ENCODE data around the gene ZNF264. TPM values are rescaled to one million over a fixed set of nuclear protein-coding genes. Genes with fewer than 3 reads are reported as not detected.

The ZNF264 gene
- total and polyA plus RNA-seq, 2 experiments from 2014 or later = 3.8 to 50.5 TPM

DNA sequence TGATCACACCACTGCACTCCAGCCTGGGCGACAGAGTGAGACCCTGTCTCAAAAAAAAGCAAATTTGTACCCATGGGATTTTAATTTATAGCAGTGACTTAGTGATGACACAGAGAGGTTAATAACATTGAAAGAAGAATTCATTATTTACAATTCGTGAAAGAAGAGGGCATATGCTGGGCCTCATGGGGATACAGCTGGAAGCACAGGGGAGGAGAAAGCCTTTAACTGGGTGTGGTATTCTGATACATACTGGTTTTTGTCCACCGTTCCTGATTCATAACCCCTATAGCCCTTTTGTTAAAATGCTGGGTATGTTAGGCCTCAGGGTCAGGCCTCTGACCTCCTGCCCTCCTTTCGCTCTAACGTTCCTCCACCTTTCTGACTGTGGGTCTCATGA, 10.9 kb downstream of the ZNF264 start:
- Histone ChIP-seq H3K9me3 (ENCODE audit: low read depth) (no peaks in the 10 kb centered on the region), H3K4me1 (ENCODE audit: low read depth) (no peaks in the 10 kb centered on the region), H3K36me3 (peaks cover 6% of the 10 kb centered on the region), H3K27ac (no peak overlapping the region), H3K27me3 (no peaks in the 10 kb centered on the region), H3K4me3 (no peak overlapping the region)
- TF ChIP-seq CTCF (IDR thresholded peaks at IDR 0.05; ENCODE audit: low read depth, low read length) = no peak
- DNase-seq (ENCODE audit: low read depth in 1 of 2, low spot score in 1 of 2) = no peak

DNA sequence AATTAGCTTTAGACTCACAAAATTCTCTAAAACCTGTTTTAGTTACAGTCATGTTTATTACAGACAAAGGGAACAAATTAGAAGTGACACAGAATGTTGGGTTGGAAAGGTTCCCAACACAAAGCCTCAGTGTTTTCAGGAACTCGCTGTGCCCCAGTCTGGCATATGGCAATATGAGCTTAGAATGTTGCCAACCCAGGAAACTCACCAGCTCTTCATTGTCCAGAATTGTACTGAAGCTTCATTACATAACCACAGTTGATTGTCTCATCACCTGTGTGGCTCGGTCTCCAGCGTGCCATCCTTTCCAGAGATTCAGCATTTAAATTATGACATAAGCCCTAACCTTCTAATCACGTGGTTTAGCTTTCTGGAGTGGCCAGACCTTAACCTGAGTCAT, 19.1 kb downstream of the ZNF264 start:
- no peak for DNase-seq (ENCODE audit: low read depth in 1 of 2, low spot score in 1 of 2)
- no peaks in the 10 kb centered on the region for H3K27me3 ChIP-seq
- no peak for TF ChIP-seq CTCF (IDR thresholded peaks at IDR 0.05; ENCODE audit: low read depth, low read length)

GRCh38 chr19:57212109-57212508, 20.8 kb downstream of the ZNF264 start:
- DNase-seq (ENCODE audit: low read depth in 1 of 2, low spot score in 1 of 2) = no peak
- H3K27me3 ChIP-seq = no peaks in the 10 kb centered on the region
- no peak overlapping the region for H3K27ac ChIP-seq
- no peaks in the 10 kb centered on the region for H3K9me3 ChIP-seq (ENCODE audit: low read depth)
- H3K4me1 ChIP-seq (ENCODE audit: low read depth) = no peaks in the 10 kb centered on the region
- peaks cover 40% of the 10 kb centered on the region for H3K36me3 ChIP-seq
- no peak for TF ChIP-seq CTCF (IDR thresholded peaks at IDR 0.05; ENCODE audit: low read depth, low read length)
- no peak overlapping the region for H3K4me3 ChIP-seq

More for the DNA sequence above, 19.1 kb downstream of the ZNF264 start:
- no peaks in the 10 kb centered on the region for H3K9me3 ChIP-seq (ENCODE audit: low read depth)
- peaks cover 46% of the 10 kb centered on the region for H3K36me3 ChIP-seq
- H3K4me1 ChIP-seq (ENCODE audit: low read depth) = no peaks in the 10 kb centered on the region
- no peak overlapping the region for H3K4me3 ChIP-seq
- no peak overlapping the region for H3K27ac ChIP-seq

DNA sequence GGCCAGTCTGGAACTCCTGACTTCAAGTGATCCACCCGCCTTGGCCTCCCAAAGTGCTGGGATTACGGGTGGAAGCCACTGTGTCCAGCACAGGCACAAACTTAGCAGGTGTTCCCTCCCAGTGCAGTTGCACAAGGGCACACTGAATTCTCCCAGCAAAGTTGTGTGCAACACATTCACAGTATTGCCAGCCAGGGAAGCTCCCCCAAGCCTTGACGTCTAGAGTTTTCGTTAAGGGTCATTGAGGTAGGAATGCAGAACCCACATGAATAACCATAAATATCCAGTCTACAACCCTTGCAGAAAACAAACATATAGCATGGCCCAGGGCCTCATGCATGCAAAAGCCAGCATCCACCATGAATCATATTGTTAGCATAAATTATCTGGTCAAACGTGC, 36.2 kb downstream of the ZNF264 start:
- no peak overlapping the region for H3K27ac ChIP-seq

DNA sequence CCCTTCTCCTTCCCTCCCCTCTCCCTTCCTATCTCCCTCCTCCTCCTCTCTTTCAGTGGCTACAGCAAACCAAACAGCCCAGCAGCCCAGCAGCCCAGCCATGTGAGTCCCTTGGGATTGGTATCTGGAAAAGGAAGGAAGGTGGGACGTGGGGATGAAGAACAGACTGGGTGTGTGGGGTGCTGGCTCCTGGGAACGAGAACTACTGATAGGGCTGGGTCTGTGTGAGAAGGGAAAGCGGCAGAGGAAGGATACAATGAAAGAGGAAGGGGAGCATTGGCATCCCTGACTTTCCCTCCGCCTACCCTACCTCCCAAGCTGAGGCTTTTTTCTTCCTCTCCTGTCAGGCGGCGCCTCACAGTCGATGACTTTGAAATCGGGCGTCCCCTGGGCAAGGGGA, 40.4 kb downstream of the ZNF264 start:
- Histone ChIP-seq H3K9me3 (ENCODE audit: low read depth) (no peaks in the 10 kb centered on the region), H3K36me3 (no peaks in the 10 kb centered on the region)
- no peak for TF ChIP-seq CTCF (IDR thresholded peaks at IDR 0.05; ENCODE audit: low read depth, low read length)

More for the DNA sequence above, 36.2 kb downstream of the ZNF264 start:
- H3K4me3 ChIP-seq = no peak overlapping the region
- no peaks in the 10 kb centered on the region for H3K36me3 ChIP-seq
- TF ChIP-seq CTCF (IDR thresholded peaks at IDR 0.05; ENCODE audit: low read depth, low read length) = no peak
- no peaks in the 10 kb centered on the region for H3K9me3 ChIP-seq (ENCODE audit: low read depth)
- DNase-seq (ENCODE audit: low read depth in 1 of 2, low spot score in 1 of 2) = no peak
- no peaks in the 10 kb centered on the region for H3K27me3 ChIP-seq
- H3K4me1 ChIP-seq (ENCODE audit: low read depth) = no peaks in the 10 kb centered on the region

DNA sequence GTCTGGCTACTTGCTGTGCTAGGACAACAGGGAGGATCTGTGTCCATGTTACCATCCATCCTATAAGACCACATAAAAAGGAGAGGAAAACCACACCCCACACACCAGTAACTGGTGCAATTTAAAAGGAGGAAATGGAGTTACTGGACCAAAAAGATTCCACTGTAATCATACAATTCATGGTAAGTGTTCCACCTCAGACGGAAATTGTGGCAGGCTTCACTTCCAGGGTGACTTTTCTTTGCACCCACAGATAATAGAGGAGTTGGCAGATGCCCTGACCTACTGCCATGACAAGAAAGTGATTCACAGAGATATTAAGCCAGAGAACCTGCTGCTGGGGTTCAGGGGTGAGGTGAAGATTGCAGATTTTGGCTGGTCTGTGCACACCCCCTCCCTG, 41.9 kb downstream of the ZNF264 start:
- no peak for DNase-seq (ENCODE audit: low read depth in 1 of 2, low spot score in 1 of 2)
- Histone ChIP-seq H3K9me3 (ENCODE audit: low read depth) (no peaks in the 10 kb centered on the region), H3K27me3 (no peaks in the 10 kb centered on the region), H3K36me3 (no peaks in the 10 kb centered on the region), H3K4me3 (no peak overlapping the region), H3K27ac (no peak overlapping the region), H3K4me1 (ENCODE audit: low read depth) (no peaks in the 10 kb centered on the region)
- TF ChIP-seq CTCF (IDR thresholded peaks at IDR 0.05; ENCODE audit: low read depth, low read length) = no peak

More for the DNA sequence above, 40.4 kb downstream of the ZNF264 start:
- Histone ChIP-seq H3K27ac (no peak overlapping the region), H3K4me1 (ENCODE audit: low read depth) (no peaks in the 10 kb centered on the region), H3K4me3 (no peak overlapping the region), H3K27me3 (no peaks in the 10 kb centered on the region)
- no peak for DNase-seq (ENCODE audit: low read depth in 1 of 2, low spot score in 1 of 2)

Data from cardiac muscle cell (in vitro differentiated cells and primary cell).